OCI-LY7 (cell line): Measurements from ENCODE around the gene EVA1C. TPM values are rescaled to one million over a fixed set of nuclear protein-coding genes. Genes with fewer than 3 reads are reported as not detected.

ENCODE experiments used
- BruUV-seq: library from RNA; stranded (reverse); fragments of 400-500 nt; replicated peaks from 2 replicates; lab custom pipeline; 2021; lab: Mats Ljungman, UMichigan
- CTCF ChIA-PET: fragments of 300-600 bp; sonication (Branson Sonifier 250); formaldehyde crosslinking; loops from one replicate; lab custom pipeline; 2022; ENCODE audit warnings: antibody characterized with exemption; ENCODE audit not compliant: unreplicated experiment; lab: Charles Lee
- POLR2A ChIA-PET: fragments of 300-600 bp; sonication (Branson Sonifier 250); formaldehyde crosslinking; loops from one replicate; lab custom pipeline; 2022; ENCODE audit warnings: antibody characterized with exemption; lab: Charles Lee
- DNase-seq: peaks from one replicate; pipeline ENCODE4 v3.0.0-alpha.2; 2015; ENCODE audit warnings: low spot score
- H2AFZ ChIP-seq: fragments of 200-600 bp; sonication (generic), shearing (Covaris generic); 2 replicates; pipeline ENCODE4 v1.6.1; 2014; ENCODE audit warnings: mild to moderate bottlenecking, antibody characterized with exemption, low read length, moderate library complexity
- H3K27ac ChIP-seq: fragments of 200-600 bp; sonication (generic); 2 replicates; pipeline ENCODE4 v1.5.1; 2014; ENCODE audit warnings: mixed run types, low read depth, mild to moderate bottlenecking, moderate library complexity, low read length, inconsistent platforms; ENCODE audit not compliant: poor library complexity, severe bottlenecking
- H3K36me3 ChIP-seq: fragments of 200-600 bp; sonication (generic); 2 replicates; pipeline ENCODE4 v1.6.1; 2014; ENCODE audit warnings: mild to moderate bottlenecking, antibody characterized with exemption, low read length, moderate library complexity, mixed read lengths; ENCODE audit not compliant: insufficient read depth
- H3K4me1 ChIP-seq: fragments of 200-600 bp; sonication (generic); 2 replicates; pipeline ENCODE4 v1.5.1; 2014; ENCODE audit warnings: mild to moderate bottlenecking, low read length; ENCODE audit not compliant: insufficient read depth, poor library complexity, severe bottlenecking
- H3K4me2 ChIP-seq: fragments of 200-600 bp; sonication (generic); 2 replicates; pipeline ENCODE4 v1.6.1; 2014; ENCODE audit warnings: mild to moderate bottlenecking, low read length
- H3K4me3 ChIP-seq: fragments of 200-600 bp; sonication (generic); 2 replicates; pipeline ENCODE4 v1.5.1; 2014; ENCODE audit warnings: mild to moderate bottlenecking, low read depth, low read length; ENCODE audit not compliant: poor library complexity, severe bottlenecking
- H3K79me2 ChIP-seq: fragments of 200-600 bp; sonication (generic); 2 replicates; pipeline ENCODE4 v1.6.1; 2016; ENCODE audit warnings: low read depth, mild to moderate bottlenecking, low read length, moderate library complexity, mixed read lengths; ENCODE audit not compliant: insufficient read depth
- H3K9me2 ChIP-seq: fragments of 200-600 bp; sonication (generic); 2 replicates; pipeline ENCODE4 v1.6.1; 2016; ENCODE audit warnings: mild to moderate bottlenecking, low read length, mixed read lengths; ENCODE audit not compliant: insufficient read depth
- H3K9me3 ChIP-seq: fragments of 200-600 bp; sonication (generic); 2 replicates; pipeline ENCODE4 v1.6.1; 2014; ENCODE audit warnings: mild to moderate bottlenecking, mixed run types, low read length, mixed read lengths
- H4K20me1 ChIP-seq: fragments of 200-600 bp; sonication (generic); 2 replicates; pipeline ENCODE4 v1.6.1; 2014; ENCODE audit warnings: mild to moderate bottlenecking, antibody characterized with exemption, low read length, moderate library complexity, mixed read lengths; ENCODE audit not compliant: insufficient read depth
- EZH2phosphoT487 ChIP-seq: fragments of 200-600 bp; sonication (generic); IDR thresholded peaks from 2 replicates; pipeline ENCODE4 v1.6.1; 2018; ENCODE audit warnings: low read depth, borderline replicate concordance, mild to moderate bottlenecking, mixed run types, antibody characterized with exemption, low read length, moderate library complexity, mixed read lengths
- intact Hi-C: fragments of 100-400 bp; cut with micrococcal nuclease; formaldehyde crosslinking; loops from one replicate; pipeline ENCODE4 v1.10.0; 2022; ENCODE audit not compliant: unreplicated experiment
- total RNA-seq, 2 experiments: library from RNA; depleted of rRNA in 1 of 2; stranded (reverse); fragments of >200 nt in 1 of 2; shearing (Covaris generic) in 1 of 2; gene quantifications; 2 replicates each; pipeline ENCODE4 v1.2.3, GENCODE V29; 2014 to 2022
- TF ChIP-seq, protein P1 (sequence below): fragments of 200-600 bp; sonication (generic); conservative IDR thresholded peaks from 2 replicates; pipeline ENCODE4 v1.5.1; 2014; ENCODE audit warnings: mild to moderate bottlenecking, antibody characterized with exemption, low read length, moderate library complexity, mixed read lengths

Gene EVA1C
- total RNA-seq, 2 experiments from 2014 or later = not detected

DNA sequence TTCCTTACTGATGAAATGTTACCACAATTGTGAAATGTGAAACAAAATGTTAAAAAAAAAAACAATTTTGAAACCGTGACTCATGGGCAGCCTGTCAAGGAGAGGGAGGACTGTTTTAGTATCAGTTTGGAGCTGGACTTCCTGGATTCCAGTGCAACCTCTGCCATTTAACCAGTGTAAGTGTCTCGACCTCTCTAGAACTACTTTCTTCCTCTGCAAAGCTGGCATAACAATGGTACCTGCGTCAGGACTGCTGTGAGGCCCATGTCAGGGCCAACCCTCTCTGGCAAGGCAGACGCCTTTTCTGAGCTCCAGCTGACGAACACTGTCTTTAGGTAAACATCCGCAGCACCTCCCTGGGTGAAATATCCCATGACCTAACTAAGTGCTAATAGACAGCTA lies 40.6 kb upstream of the EVA1C start:
- Histone ChIP-seq H3K27ac (no peak overlapping the region), H3K79me2 (no peaks in the 10 kb centered on the region), H3K4me3 (no peak overlapping the region), H3K4me1 (no peaks in the 10 kb centered on the region), H3K9me2 (no peaks in the 10 kb centered on the region), H4K20me1 (no peaks in the 10 kb centered on the region), H3K36me3 (peaks cover 99% of the 10 kb centered on the region), H2AFZ (no peak overlapping the region), H3K9me3 (no peaks in the 10 kb centered on the region), H3K4me2 (no peak overlapping the region)
- POLR2A ChIA-PET = interaction anchor here (0.7 kb wide), 1 partner anchor 642 kb away, joined by 3 read pairs; no protein-coding TSS in a partner anchor
- intact Hi-C loops = no loop called here
- BruUV-seq = no TSS peak
- CTCF ChIA-PET = no interaction called here
- TF ChIP-seq EZH2phosphoT487 = no peak
- TF ChIP-seq, protein P1, sequence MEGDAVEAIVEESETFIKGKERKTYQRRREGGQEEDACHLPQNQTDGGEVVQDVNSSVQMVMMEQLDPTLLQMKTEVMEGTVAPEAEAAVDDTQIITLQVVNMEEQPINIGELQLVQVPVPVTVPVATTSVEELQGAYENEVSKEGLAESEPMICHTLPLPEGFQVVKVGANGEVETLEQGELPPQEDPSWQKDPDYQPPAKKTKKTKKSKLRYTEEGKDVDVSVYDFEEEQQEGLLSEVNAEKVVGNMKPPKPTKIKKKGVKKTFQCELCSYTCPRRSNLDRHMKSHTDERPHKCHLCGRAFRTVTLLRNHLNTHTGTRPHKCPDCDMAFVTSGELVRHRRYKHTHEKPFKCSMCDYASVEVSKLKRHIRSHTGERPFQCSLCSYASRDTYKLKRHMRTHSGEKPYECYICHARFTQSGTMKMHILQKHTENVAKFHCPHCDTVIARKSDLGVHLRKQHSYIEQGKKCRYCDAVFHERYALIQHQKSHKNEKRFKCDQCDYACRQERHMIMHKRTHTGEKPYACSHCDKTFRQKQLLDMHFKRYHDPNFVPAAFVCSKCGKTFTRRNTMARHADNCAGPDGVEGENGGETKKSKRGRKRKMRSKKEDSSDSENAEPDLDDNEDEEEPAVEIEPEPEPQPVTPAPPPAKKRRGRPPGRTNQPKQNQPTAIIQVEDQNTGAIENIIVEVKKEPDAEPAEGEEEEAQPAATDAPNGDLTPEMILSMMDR = no peak
- no peak for DNase-seq

- POLR2A ChIA-PET = interaction anchor here (0.5 kb wide), 1 partner anchor 430 kb away, joined by 4 read pairs; no protein-coding TSS in a partner anchor
- H3K4me2 ChIP-seq = no peak overlapping the region
- intact Hi-C loops = no loop called here
- no peaks in the 10 kb centered on the region for H4K20me1 ChIP-seq
- DNase-seq = no peak
- no peaks in the 10 kb centered on the region for H3K9me3 ChIP-seq
- no peak overlapping the region for H3K4me3 ChIP-seq
- H3K27ac ChIP-seq = no peak overlapping the region
- no peaks in the 10 kb centered on the region for H3K9me2 ChIP-seq
- CTCF ChIA-PET = no interaction called here
- H3K79me2 ChIP-seq = no peaks in the 10 kb centered on the region
- H3K36me3 ChIP-seq = peaks cover 99% of the 10 kb centered on the region
- H3K4me1 ChIP-seq = no peaks in the 10 kb centered on the region
- TF ChIP-seq, protein P1 = no peak
- no peak for TF ChIP-seq EZH2phosphoT487
- no TSS peak for BruUV-seq
- H2AFZ ChIP-seq = no peak overlapping the region
Measured at GRCh38 chr21:32372755-32373154, 39.8 kb upstream of the EVA1C start.

DNA sequence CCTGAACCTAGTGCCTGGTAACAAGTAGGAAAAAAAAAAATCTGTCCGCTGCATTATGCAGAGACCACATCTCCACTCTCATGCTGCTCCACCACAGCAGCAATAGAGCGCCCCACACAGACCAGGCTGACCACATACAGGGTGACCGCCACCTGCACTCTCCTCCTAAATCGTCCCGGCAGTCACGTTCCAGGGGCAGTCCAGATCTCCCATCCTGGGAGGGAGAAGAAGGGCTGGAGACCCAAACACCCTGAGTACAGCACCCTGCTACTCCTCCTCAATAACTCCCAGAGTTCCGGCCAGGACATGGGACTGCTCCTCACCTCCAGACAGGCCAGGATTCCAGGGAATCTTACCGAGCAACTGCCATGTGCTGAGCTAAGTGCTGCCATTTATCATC lies 35.0 kb upstream of the EVA1C start:
- no peak overlapping the region for H3K4me3 ChIP-seq
- BruUV-seq = no TSS peak
- ChIA-PET CTCF (no interaction called here), POLR2A (no interaction called here)
- H3K4me2 ChIP-seq = no peak overlapping the region
- no peaks in the 10 kb centered on the region for H3K79me2 ChIP-seq
- H3K9me2 ChIP-seq = no peaks in the 10 kb centered on the region
- H3K4me1 ChIP-seq = no peaks in the 10 kb centered on the region
- H2AFZ ChIP-seq = no peak overlapping the region
- intact Hi-C loops = no loop called here
- TF ChIP-seq EZH2phosphoT487 = no peak
- no peak for DNase-seq
- no peaks in the 10 kb centered on the region; the same call in 1 of the 2 replicates for H4K20me1 ChIP-seq
- H3K27ac ChIP-seq = no peak overlapping the region
- H3K9me3 ChIP-seq = no peaks in the 10 kb centered on the region
- H3K36me3 ChIP-seq = peaks cover 100% of the 10 kb centered on the region
